Neural progenitor cell (in vitro differentiated cells): Measurements from ENCODE around the gene ZNF771. TPM values are rescaled to one million over a fixed set of nuclear protein-coding genes. Genes with fewer than 3 reads are reported as not detected.

Source experiments
- DNase-seq: peaks from one replicate; pipeline ENCODE4 v3.0.0-alpha.2; 2016; ENCODE audit warnings: low spot score
- H2AFZ ChIP-seq: fragments of 200-600 bp; sonication (generic); replicated peaks from 2 replicates; pipeline ENCODE4 v1.6.1; 2016; ENCODE audit warnings: antibody characterized with exemption
- H3F3A ChIP-seq: fragments of 200-600 bp; sonication (generic); 2 replicates; pipeline ENCODE4 v1.6.1; 2016; ENCODE audit warnings: antibody characterized with exemption, low read depth
- H3K27ac ChIP-seq: fragments of 200-600 bp; sonication (generic); 2 replicates; pipeline ENCODE4 v1.5.1; 2016; ENCODE audit warnings: mild to moderate bottlenecking
- H3K27me3 ChIP-seq: fragments of 200-600 bp; sonication (generic); 2 replicates; pipeline ENCODE4 v1.6.1; 2016; ENCODE audit warnings: mild to moderate bottlenecking, moderate library complexity
- H3K36me3 ChIP-seq: fragments of 200-600 bp; sonication (generic); 2 replicates; pipeline ENCODE4 v1.5.1; 2016
- H3K4me1 ChIP-seq: fragments of 200-600 bp; sonication (generic); 2 replicates; pipeline ENCODE4 v1.6.1; 2016; ENCODE audit warnings: mixed run types
- H3K4me2 ChIP-seq: fragments of 200-600 bp; sonication (generic); 2 replicates; pipeline ENCODE4 v1.6.1; 2016
- H3K4me3 ChIP-seq: fragments of 200-600 bp; sonication (generic); 2 replicates; pipeline ENCODE4 v1.5.1; 2016
- H3K79me2 ChIP-seq: fragments of 200-600 bp; sonication (generic); 2 replicates; pipeline ENCODE4 v1.6.1; 2016; ENCODE audit warnings: low read depth
- H3K9ac ChIP-seq: fragments of 200-600 bp; sonication (generic); 2 replicates; pipeline ENCODE4 v1.6.1; 2016
- H3K9me3 ChIP-seq: fragments of 200-600 bp; sonication (generic); 2 replicates; pipeline ENCODE4 v1.5.1; 2016; ENCODE audit warnings: low read depth
- H4K20me1 ChIP-seq: fragments of 200-600 bp; sonication (generic); 2 replicates; pipeline ENCODE4 v1.6.1; 2016; ENCODE audit warnings: low read depth
- H3K27ac Mint-ChIP-seq: 3 replicates; pipeline ENCODE4 v1.8.0; 2021; ENCODE audit warnings: mixed read lengths
- H3K27me3 Mint-ChIP-seq: 2 replicates; pipeline ENCODE4 v1.8.0; 2022; ENCODE audit warnings: low read depth, mild to moderate bottlenecking, inconsistent platforms, moderate library complexity, mixed read lengths; ENCODE audit not compliant: insufficient read depth
- H3K36me3 Mint-ChIP-seq: 3 replicates; pipeline ENCODE4 v1.8.0; 2021; ENCODE audit warnings: mixed read lengths
- H3K4me1 Mint-ChIP-seq: 3 replicates; pipeline ENCODE4 v1.8.0; 2021; ENCODE audit warnings: mixed read lengths
- H3K4me3 Mint-ChIP-seq: 3 replicates; pipeline ENCODE4 v1.8.0; 2021; ENCODE audit warnings: mild to moderate bottlenecking, moderate library complexity, mixed read lengths
- H3K9me3 Mint-ChIP-seq: 3 replicates; pipeline ENCODE4 v1.8.0; 2020; ENCODE audit warnings: mixed read lengths
- EZH2 ChIP-seq: fragments of 200-600 bp; sonication (generic); IDR thresholded peaks from 2 replicates; pipeline ENCODE4 v1.6.1; 2017; ENCODE audit warnings: antibody characterized with exemption, mild to moderate bottlenecking, moderate library complexity
- EZH2phosphoT487 ChIP-seq: fragments of 200-600 bp; sonication (generic); IDR thresholded peaks from 2 replicates; pipeline ENCODE4 v1.6.1; 2017; ENCODE audit warnings: antibody characterized with exemption
- total RNA-seq: library from RNA; depleted of rRNA; stranded (reverse); fragments of >200 nt; gene quantifications from 2 replicates; pipeline ENCODE4 v1.2.3, GENCODE V29; 2015; ENCODE audit warnings: low replicate concordance
- TF ChIP-seq, protein P1 (sequence below): fragments of 200-600 bp; sonication (generic); IDR thresholded peaks from 2 replicates; pipeline ENCODE4 v1.5.1; 2017; ENCODE audit warnings: antibody characterized with exemption, mild to moderate bottlenecking

The ZNF771 gene
- total RNA-seq, 1 donor from 2014 or later = 6.0 TPM

DNA sequence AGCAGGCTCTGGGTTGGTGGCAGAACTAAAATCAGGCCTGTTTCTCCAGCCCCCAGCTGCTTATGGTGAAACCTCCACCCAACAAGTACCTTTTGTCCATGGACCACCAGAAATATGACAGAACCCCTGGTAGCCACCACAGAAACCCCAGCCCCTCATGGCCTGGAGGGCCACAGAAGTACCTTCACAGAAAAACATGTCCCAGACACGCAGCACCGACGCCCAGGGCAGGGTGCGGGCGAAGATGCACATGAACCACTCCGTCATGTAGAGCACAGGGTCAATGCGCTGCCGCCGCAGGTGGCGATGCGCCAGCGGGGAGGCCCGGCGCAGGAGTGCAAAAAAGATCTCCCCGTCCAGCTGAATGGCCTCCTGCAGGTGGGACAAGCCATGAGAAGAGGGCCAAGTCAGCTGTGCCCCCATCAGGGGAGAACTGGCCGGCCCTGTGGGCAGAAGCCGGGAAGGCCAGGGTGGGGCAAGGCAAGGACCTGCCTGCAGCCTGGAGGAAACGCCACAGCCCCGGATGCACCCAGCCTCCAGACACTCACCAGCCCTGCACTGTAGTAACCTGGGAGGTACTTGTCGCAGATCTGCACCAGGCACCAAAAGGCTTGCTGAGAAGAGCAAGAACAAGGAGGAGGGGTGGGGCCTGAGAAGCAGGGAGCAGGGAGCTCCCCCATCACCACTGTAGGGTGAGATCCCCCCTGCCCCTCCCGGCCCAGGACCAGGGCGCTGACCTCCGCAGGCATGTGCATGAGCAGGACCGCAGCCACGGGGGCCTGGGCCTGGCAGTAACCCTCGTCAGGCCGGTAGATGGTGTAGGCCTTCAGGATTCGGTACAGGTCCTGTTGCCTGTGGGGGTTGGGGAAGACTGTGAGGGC lies 48.2 kb upstream of the ZNF771 start:
- Histone ChIP-seq H3K79me2 (peaks cover 13% of the 10 kb centered on the region), H3K4me3 (no peak overlapping the region), H3K9ac (no peak overlapping the region), H3K27ac (no peak overlapping the region), H3K4me2 (no peak overlapping the region), H4K20me1 (peaks cover 4% of the 10 kb centered on the region), H3K36me3 (no peaks in the 10 kb centered on the region), H3K27me3 (no peaks in the 10 kb centered on the region), H2AFZ (no peak overlapping the region), H3F3A (peaks cover 11% of the 10 kb centered on the region), H3K9me3 (no peaks in the 10 kb centered on the region), H3K4me1 (peaks cover under 1% of the 10 kb centered on the region)
- TF ChIP-seq, protein P1, sequence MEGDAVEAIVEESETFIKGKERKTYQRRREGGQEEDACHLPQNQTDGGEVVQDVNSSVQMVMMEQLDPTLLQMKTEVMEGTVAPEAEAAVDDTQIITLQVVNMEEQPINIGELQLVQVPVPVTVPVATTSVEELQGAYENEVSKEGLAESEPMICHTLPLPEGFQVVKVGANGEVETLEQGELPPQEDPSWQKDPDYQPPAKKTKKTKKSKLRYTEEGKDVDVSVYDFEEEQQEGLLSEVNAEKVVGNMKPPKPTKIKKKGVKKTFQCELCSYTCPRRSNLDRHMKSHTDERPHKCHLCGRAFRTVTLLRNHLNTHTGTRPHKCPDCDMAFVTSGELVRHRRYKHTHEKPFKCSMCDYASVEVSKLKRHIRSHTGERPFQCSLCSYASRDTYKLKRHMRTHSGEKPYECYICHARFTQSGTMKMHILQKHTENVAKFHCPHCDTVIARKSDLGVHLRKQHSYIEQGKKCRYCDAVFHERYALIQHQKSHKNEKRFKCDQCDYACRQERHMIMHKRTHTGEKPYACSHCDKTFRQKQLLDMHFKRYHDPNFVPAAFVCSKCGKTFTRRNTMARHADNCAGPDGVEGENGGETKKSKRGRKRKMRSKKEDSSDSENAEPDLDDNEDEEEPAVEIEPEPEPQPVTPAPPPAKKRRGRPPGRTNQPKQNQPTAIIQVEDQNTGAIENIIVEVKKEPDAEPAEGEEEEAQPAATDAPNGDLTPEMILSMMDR = no peak
- no peak for TF ChIP-seq EZH2
- no peak for TF ChIP-seq EZH2phosphoT487
- Mint-ChIP-seq H3K36me3 (peaks cover 24% of the 10 kb centered on the region), H3K9me3 (no peaks in the 10 kb centered on the region), H3K27ac (no peak overlapping the region), H3K4me1 (peaks cover 19% of the 10 kb centered on the region), H3K4me3 (no peak overlapping the region), H3K27me3 (peaks cover 6% of the 10 kb centered on the region)
- no peak for DNase-seq

- peaks cover 14% of the 10 kb centered on the region for H3K4me1 Mint-ChIP-seq
- H3K4me3 Mint-ChIP-seq = no peak overlapping the region
- peaks cover 4% of the 10 kb centered on the region for H3K27me3 Mint-ChIP-seq
- H3K9me3 Mint-ChIP-seq = no peaks in the 10 kb centered on the region
- H3K36me3 Mint-ChIP-seq = peaks cover 24% of the 10 kb centered on the region
- H3K27ac Mint-ChIP-seq = no peak overlapping the region
- H4K20me1 ChIP-seq = no peaks in the 10 kb centered on the region
- H3K4me1 ChIP-seq = no peaks in the 10 kb centered on the region
- DNase-seq = no peak
- H3K4me3 ChIP-seq = no peak overlapping the region
- no peak overlapping the region for H3K27ac ChIP-seq
- H3K4me2 ChIP-seq = no peak overlapping the region
- no peak overlapping the region for H2AFZ ChIP-seq
- no peaks in the 10 kb centered on the region for H3K27me3 ChIP-seq
- H3K79me2 ChIP-seq = peaks cover 7% of the 10 kb centered on the region
- no peak for TF ChIP-seq EZH2phosphoT487
- no peak for TF ChIP-seq EZH2
- TF ChIP-seq, protein P1 = no peak
- peaks cover 11% of the 10 kb centered on the region for H3F3A ChIP-seq
- H3K9ac ChIP-seq = no peak overlapping the region
- H3K9me3 ChIP-seq = no peaks in the 10 kb centered on the region
- no peaks in the 10 kb centered on the region for H3K36me3 ChIP-seq
Measured at GRCh38 chr16:30359871-30360170, 47.6 kb upstream of the ZNF771 start.

- H3K79me2 ChIP-seq = peaks cover 17% of the 10 kb centered on the region
- peaks cover 11% of the 10 kb centered on the region for H3F3A ChIP-seq
- peaks cover 29% of the 10 kb centered on the region for H3K36me3 Mint-ChIP-seq
- TF ChIP-seq, protein P1 = no peak
- TF ChIP-seq EZH2 = no peak
- TF ChIP-seq EZH2phosphoT487 = no peak
- H3K27ac ChIP-seq = no peak overlapping the region
- no peak for DNase-seq
- H4K20me1 ChIP-seq = no peaks in the 10 kb centered on the region
- H3K27me3 Mint-ChIP-seq = peaks cover 3% of the 10 kb centered on the region
- no peak overlapping the region for H3K9ac ChIP-seq
- H3K4me3 ChIP-seq = no peak overlapping the region
- H2AFZ ChIP-seq = no peak overlapping the region
- no peaks in the 10 kb centered on the region for H3K4me1 ChIP-seq
- H3K9me3 Mint-ChIP-seq = no peaks in the 10 kb centered on the region
- H3K27me3 ChIP-seq = no peaks in the 10 kb centered on the region
- H3K36me3 ChIP-seq = no peaks in the 10 kb centered on the region
- peak overlapping the region; percentile 36 for H3K27ac Mint-ChIP-seq
- peaks cover 9% of the 10 kb centered on the region for H3K4me1 Mint-ChIP-seq
- no peaks in the 10 kb centered on the region for H3K9me3 ChIP-seq
- H3K4me2 ChIP-seq = no peak overlapping the region
- no peak overlapping the region for H3K4me3 Mint-ChIP-seq
Measured at GRCh38 chr16:30361180-30361579, 46.2 kb upstream of the ZNF771 start.
